Activated CD8-positive, alpha-beta memory T cell treated with anti-CD3 and anti-CD28 coated beads, Interleukin-2, amount 50 U/mL, for 1 hour (primary cell): ENCODE results near the gene TMEM53.

Experiments
- DNase-seq: peaks from one replicate; pipeline ENCODE4 v3.0.0-alpha.2; 2020; ENCODE audit errors: extremely low read depth

TMEM53 gene

DNA sequence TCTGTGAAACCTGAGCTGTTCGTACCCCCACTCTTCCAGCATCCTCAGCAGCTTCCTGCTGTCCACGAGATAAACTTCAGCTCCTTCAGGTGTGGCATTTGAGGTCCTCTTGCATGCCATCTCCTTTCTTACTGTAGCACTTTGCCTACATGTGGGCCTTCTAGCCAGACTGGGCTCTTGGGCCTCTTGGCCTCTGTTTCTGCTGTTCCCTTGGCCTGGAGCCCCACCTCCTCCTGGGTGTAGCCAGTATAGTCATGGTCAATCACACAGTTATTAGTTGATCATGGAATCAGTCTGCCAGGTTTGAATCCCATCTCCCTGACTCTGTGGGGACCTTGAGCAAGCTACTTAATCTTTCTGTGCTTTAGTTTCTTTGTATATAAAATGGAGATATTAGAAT is 26.4 kb downstream of the TMEM53 start:
- DNase-seq, result no peak

DNA sequence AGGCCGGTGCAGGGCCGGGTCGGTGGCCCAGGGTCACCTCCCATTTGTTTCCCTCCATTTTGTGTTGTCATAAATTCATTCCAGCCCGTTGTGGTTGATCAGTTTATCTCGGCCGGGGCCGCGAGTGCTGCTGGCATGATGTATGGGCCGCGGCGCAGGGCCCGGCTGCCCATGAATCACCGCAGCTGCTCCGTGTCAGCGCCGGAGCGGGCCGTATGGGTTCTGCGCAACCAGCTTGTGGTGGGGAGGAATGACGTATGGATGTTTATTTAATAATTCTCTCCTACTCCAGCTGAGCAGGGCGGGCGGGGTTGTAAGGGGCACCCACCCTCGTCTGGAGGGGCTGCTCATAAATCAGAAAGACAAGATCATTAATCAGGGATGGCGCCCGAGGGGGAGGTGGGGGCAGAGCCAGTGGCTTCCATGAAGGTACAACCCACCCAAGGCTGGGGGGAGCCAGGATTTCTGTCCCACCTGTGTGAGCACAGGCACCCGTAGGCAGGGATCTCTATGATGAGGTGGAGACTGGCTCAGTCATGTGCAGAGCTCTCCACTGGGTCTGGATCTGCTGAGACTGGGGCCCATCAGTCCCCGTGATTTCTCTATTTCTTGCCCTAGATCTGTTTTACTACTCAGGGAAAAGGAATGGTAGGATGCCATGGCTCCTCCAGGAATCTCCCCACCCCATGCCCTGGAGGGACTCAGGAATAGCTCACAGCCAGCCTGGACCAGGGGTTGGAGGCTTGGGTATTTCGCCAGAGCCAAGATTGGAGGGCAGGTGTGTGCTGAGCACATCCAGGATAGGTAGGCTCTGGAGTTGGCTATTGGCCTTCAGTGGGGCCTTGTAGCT is 27.8 kb downstream of the TMEM53 start:
- no peak for DNase-seq

DNA sequence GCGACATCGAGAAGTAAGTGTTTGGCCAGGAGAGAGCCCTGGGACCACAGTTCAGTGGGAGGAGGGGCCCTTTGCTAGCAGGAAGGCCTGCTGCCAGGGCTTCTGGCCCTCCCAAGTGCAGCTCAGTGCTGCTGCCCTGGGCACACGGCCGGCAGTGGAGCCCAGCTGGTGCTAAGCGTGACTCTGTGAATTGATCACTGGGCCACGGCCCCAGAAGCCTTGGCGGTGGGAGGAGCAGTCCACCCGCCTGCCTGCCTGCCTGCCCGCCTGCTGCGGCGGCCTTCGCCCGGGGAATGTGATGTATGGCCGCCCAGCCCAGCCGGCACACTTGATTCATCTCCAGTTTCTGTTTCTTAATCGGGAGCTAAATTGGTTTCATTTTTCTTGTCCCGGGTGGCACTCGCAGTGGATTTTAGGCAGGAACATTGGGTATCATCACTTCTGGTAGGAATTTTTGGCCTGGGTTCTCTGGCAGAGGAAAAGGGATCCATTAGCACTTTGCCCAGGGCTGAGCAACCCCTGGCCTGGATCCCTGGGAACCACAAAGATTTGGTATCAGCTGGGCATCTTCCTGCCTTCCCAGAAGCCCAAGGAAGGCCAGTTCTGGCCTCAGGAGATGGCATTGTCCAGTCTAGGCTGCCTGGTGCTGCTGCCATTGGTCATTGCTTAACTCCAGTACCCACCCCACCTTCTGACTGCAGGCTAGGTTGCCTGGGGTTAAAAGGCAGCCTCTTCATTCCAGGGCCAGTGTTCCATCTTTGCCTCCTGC is 28.6 kb downstream of the TMEM53 start:
- no peak for DNase-seq

DNA sequence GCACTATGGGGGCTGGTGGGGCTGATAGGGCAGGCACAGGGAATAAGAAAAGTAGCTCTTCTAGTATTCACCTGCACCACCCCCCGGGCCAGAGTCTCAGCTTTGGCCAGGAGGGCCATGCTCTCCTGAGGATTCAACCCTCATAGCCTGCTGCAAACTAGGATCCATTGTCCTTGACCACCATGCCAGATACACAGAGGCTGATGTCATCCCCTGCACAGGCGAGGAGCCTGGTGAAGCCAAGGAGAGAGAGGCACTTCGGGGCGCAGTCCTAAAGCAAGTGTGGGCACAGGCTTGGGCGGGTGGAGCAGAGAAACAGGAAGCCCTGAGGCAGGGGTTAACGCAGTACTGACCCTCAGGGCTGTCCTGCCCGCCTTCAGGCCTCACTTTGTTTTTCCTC is 29.5 kb downstream of the TMEM53 start:
- no peak for DNase-seq

DNA sequence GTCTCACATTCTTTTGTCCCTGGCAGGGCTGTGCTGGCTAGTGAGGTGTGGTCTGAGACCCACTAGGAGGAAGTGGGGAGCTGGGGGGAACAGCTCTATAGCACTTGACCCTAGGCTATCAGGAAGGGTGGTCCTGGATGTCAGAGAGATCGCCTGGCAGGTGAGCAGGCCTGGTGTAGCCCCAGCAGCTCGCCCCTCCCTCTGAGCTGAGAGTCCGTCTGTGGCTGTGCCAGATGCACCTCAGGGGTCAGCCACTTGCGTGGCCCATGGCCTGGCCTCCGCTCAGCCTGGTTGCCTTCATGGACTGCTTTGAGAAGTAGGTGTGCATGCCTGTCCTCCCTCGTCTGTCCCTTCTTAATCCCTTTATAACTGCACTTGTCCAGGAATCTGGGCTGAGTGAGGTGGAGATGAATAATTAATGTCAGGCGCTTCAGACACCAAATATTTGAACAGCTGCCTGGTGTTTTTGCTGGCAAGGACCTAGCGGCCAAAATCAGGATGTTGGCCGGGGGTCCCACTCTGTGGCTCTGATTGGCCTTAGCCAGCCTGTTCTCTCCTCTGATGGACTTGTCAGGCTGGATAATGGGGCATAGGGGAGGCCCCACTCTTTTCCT is 30.5 kb downstream of the TMEM53 start:
- no peak for DNase-seq

DNA sequence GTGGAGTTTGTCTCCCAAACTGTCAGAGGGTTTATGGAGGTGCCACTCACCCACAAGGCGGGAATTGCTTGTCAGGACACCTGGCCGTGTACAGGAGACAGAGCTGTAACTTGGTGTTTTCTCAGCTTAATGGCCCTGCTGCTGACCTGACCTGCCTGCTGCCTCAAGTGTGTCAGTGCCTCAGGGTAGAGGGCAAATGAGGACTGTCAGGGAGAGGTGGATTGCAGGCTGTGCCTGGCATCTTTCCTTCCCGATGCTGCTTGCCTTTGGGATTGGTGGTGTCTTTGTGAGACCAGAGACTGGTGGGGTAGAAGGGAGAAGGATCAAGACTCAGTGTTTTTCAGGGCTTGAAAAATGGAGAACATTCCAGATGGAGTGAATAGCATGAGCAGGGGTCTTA is 31.4 kb downstream of the TMEM53 start:
- no peak for DNase-seq

DNA sequence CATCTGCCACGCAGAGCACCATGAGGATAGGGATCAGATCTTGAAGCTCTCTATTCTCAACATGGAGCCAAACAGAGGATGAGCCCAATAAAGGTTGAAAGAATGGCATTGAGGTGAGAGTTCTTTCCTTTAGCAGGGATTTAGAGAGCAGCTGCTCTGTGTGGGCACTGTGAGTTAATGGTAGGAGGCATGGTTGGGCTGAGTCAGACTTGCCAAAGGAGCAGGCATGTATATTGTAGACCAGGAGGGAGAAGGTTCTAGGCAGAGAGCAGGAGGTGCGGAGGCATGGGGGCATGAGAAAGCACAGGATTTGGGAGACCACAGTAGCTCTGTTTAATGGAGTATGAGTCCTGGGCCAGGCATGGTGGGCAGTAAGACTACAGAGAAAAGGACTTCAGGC is 32.0 kb downstream of the TMEM53 start:
- DNase-seq, result no peak

DNA sequence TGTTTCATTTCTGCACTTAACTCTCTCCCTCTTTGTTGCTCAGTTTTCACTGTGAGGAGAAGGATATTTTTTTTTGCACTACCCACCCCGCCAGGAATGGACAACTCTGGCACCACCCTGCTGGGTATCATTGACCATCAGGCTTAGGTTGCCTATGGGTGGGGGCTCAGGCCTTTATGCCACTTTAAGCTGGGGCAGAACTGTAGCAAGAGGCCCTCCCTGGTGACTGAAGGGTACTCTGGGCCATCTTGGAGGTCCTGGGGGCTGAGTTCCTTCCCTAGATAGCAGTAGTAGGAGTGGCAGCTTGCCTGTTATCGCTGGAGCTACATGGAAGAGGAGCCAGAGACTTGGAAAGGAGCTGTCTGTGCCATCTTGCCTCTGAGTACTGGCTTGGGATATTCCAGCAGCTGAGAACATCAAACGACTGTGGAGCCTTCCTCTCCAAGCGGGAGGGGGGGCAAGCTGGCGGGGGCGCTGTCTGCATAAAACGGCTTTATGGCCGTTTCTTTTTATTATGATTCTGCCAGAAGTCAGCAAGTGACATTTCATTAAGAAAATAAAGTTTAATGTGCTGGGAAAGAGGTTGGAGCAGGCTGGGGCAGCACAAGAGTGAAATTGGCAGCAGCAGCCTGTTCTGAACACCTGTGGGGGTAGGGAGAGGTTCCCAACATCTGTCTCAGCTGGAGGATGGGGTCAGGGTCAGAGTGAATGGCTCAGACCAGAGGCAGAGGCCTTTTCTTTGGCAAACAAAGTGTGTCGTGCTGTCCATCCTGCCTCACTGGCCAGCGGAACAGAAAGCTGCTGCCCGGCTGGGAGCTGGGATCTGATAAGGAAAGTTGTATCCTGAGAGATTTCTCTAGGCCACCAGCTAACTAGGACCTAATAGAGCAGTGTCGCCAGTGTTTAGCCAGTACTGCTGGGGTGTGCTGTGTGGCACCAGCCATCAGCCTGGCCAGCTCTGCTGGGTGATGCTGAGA is 32.9 kb downstream of the TMEM53 start:
- DNase-seq, result no peak

DNA sequence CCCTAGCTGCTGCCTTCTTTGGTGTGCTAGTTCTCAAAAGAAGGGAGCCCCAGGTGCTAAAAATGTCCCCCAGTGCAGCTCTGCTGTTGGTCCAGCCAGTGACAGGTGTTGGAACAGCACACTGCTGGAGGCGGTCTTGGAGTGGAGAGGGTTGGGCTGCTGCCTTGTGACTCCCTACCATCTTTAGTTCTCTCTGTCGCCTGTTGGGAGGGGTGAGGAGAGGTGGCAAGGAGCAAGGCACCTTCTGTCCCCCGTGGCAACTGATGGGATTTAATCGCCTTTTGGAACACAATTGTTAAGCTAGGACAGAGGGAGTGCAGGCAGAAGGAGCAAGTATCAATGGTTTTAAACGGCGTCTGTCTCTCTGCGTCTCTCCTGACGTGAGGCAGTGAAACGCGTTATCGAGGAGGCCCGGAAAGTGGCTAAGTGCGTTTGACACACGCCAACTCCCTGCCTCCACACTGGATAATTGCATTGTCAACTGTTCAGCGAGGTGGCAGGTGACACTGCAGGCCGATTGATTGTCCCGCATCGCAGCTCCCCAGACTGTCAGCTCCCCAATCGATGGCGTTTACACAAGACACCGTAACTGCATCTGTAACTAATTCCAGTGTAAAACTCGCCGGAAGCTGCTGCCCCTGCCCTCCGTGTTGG is 34.0 kb downstream of the TMEM53 start:
- DNase-seq, result no peak

DNA sequence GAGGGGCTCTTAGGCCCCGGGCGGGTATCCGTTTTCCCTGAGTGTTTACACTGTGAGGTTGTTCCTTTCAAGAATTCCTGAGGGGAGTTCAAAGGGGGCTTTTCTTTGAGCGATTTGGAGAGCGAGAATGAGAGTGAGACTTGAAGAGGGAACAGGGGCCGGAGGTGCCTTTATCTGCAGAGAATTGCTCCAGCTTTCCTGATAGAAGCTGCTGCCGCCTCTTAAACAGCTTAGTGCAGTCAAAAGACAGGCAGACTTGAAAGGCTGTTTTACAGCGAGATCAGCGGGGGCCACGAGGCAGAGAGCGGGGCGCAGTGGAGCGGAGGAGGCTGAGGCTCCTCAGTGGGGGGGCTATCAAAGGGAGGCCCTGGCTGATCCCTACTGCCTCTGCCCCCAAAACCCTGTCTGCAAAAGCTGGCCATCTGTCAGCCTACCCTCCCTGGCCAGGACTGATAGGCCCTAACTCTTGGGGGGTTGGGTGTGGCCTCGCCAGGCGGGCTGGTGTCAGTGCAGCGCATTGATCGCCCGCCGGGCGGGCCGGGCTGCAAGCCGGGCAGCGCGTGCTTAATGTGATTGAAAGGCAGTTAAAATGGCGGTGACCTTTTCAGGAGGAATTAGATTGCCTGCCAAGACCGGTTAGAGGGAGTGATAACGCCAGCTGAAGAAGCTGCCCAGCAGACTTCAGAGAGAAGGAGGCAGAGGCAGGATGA is 36.4 kb downstream of the TMEM53 start:
- DNase-seq, result no peak

DNA sequence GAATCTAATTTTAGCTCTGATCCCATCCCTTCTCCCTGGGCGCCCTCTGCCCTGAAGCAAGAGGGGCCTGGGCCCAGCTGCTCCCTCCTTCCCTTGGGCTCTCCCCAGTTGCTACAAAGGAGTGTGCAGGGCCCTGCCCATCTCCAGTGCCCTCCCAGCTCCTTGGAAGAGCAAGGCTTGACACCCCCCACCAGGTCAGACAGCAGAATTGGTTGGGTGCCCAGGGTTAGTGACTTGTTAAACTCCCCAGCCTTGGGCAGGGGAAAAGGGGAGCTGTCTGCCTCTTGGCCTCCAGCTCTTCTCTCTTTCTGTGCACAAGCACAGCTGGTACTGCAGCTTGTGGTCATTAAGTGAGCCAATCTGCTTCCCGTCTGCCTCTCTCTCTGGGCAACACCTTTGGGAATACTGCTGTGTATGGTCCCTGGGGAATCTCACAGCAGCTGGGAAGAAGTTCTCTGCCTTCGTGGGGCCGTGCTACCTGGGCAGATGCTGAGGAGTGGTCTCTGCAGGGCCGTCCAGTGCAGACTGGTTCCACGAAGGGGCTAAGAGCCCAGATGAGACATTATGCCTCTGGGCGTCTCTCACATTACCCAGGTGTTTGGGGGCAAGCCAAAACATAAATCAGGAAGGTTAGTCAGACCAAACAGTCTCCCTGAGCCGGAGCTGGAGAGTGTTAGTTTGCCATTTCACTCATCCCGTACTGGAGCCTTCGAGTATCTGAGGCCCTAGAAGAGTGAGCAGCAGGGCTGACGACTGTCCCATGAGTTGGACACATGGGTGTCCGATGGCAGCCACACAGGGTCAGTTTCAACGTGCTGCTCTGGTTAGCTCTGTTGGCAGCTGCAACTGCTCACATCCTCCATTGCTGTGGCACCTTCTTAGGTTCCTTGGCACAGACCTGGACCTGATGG is 37.3 kb downstream of the TMEM53 start:
- no peak for DNase-seq

DNA sequence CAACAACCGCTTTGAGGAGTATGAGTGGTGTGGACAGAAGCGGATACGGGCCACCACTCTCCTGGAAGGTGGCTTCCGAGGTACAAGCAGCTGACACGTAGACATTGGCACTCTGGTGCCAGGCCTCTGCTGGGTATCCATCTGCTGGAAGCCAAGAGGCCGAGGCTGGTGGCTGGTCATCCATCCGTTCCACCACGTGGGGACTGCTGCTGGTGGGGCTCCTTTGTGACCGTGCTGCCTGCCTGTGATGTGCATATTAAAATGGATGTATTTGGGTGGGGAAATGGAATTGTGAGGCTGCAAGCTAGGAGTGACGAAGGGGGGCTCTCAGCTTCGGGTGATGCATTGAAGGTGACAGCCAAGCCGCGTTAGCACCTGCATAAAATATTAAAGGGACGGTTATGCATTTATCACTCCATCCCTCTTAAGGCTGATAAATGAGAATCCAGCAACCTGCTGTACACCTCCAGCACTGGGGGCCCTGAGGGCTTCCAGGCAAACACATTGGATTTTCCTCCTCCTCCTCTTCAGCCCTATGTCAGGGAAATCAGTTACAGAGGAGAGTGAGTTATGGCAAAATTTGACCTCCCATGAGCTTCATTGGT is 38.1 kb downstream of the TMEM53 start:
- DNase-seq, result no peak

DNA sequence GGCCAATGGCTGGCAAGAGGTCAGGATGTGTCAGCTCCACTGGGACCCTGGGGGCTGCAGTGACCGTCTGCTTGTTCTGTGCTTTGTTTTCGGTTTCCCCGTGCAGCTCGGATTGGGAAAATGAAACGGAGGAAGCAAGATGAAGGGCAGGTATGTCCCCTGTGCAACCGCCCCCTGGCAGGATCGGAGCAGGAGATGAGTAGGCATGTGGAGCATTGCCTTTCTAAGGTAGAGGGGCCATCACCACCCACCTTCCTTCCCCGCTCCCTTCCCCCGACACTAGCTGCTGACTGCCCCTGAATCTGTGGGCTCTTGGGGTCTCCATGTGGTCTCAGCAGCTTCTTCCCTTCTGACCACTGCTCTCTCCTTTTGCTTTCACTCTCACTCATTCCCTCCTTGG is 38.8 kb downstream of the TMEM53 start:
- no peak for DNase-seq

DNA sequence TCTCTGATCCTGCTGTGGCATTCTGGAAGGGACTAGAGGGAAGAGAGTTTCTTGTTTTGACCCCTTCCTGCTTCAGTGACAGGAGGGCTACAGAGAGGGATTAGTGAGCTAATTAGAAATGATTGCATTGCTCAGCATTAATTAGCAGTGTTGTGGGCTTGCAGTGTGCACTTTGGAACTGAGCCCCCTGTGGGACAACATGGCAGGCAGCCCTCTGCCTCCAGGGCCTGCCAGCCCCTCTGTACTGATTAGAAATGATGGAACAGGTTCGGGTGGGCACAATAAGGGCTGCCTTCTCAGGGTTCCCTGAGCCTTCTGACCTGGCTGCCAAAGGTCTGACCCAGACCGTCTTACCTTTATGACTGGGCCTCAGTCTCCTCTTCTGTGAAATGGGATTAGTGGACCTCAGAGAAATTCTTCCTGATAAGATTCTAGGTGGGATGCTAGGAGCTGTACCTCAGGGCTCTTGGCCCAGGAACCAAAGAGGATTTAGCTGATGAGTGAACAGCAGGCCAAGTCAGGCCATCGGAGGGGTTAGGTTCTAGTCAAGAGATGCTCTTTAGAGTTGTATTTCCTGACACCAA is 39.6 kb downstream of the TMEM53 start:
- no peak for DNase-seq

DNA sequence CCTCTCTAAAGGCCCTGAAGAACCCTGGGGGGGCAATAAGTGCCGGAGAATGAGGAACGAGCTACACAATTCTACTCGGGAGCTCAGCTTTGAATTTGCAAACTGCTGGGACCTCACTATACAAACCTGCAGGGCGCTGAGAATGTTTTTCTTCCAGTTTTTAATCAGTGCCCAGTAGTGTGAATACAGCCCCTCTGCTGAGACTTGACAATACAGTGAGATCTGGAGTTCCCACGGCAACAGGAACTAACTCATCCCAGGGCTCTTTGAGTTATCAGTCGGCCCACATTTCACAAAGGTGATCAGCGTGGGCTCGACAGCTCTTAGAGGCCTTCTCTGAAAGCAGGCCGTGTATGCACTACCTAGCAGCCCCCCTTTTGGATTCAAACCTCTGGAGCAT is 41.7 kb downstream of the TMEM53 start:
- no peak for DNase-seq

DNA sequence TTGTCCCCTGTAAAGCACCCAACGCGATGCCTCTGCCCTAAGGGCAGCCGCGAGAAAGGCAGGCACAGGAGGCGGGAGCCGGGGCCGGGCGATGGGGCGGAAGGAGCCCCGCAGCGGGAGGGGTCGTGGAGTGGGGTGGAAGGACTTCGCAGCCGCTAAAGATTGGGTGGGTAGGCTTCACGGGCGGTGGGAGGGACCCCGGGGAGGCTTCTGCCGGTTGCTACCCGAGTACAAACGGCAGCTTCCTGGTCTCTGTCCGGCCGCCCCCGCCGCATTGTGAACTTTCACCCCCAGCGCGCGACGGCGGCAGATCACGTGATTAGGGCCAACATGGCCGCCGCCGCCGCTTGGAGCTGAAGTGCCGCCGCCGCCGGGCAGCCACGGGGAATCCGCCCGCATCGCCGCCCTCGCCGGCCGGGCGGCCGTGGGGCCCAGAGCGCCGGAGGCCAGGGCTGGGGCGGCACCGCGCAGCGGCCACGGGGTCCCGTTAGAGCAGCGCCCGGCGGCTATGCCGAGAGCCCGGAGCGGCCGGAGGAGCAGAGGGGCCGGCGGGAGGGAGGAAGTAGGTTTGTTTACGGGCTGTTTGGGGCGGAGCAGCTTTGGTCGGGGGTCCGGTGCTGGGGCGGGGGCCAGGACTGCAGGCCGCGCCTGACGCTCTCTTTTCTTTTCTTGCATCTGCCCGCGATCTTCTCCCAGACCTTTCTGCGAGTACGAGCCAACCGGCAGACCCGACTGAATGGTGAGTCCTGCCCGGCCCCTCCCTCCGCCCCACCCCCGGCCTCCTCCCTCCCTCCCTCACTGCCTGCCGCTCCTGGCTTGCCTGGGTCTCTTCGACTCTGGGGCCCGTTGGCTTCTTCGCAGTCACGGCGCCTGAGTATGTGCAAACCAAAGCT is 42.4 kb downstream of the TMEM53 start:
- DNase-seq, result peak; percentile 75

DNA sequence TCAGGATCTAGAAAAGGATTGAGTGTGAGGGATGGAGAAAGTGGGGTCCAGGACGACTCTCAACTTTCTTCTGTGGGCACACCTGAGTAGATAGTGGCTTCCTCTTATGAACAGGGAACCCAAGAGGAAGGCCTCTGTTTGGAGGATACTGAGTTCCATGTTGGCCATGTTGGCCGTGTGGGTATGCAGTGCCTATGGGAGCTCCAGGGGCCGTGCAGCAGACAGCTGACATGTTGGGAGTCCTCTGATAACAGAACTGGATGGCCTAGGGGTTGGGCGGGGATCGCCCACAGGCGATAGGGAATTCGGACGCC is 43.0 kb downstream of the TMEM53 start:
- DNase-seq, result no peak

DNA sequence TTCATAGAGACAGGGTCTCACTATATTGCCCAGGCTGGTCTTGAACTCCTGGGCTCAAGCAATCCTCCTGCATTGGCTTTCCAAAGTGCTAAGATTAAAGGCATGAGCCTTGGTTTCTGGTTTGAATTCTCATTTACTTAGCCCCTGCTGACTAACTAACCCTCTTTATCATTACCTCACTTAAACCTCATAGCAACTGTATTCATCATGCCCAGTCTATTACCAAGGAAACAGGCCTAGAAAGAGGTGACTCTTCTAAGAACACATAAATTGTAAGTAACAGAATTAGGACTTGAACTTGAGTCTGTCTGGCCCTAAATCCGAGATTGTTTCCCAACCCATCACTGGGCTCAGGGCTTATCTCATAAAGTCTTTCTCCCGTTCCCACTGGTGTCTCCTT is 44.2 kb downstream of the TMEM53 start:
- no peak for DNase-seq
